WTC11 (cell line): ENCODE results near the gene PIANP. TPM values are rescaled to one million over a fixed set of nuclear protein-coding genes. Genes with fewer than 3 reads are reported as not detected.

ENCODE experiments used
- ATAC-seq: fragments of 200-7000 bp; cut with Tn5 transposase; 2 replicates; pipeline ENCODE4 v1.10.0; 2021; ENCODE audit warnings: mild to moderate bottlenecking, moderate library complexity
- CTCF ChIA-PET: fragments of 300-600 bp; sonication (Branson Sonifier 250); formaldehyde crosslinking; loops from one replicate; lab custom pipeline; 2021; ENCODE audit warnings: antibody characterized with exemption; lab: Charles Lee
- POLR2A ChIA-PET: fragments of 350-600 bp; sonication (Branson Sonifier 250); formaldehyde crosslinking; loops from one replicate; lab custom pipeline; 2021; ENCODE audit warnings: antibody characterized with exemption; lab: Charles Lee
- DNase-seq: peaks from one replicate; pipeline ENCODE4 v3.0.0; 2021; ENCODE audit warnings: low spot score
- H3K27ac Mint-ChIP-seq: 2 replicates; pipeline ENCODE4 v1.8.0; 2021; ENCODE audit warnings: mixed read lengths
- H3K27me3 Mint-ChIP-seq: 2 replicates; pipeline ENCODE4 v1.8.0; 2021; ENCODE audit warnings: low read depth, mild to moderate bottlenecking, moderate library complexity, mixed read lengths
- H3K36me3 Mint-ChIP-seq: 2 replicates; pipeline ENCODE4 v1.8.0; 2021; ENCODE audit warnings: mixed read lengths
- H3K4me1 Mint-ChIP-seq: 2 replicates; pipeline ENCODE4 v1.8.0; 2022; ENCODE audit warnings: mixed read lengths
- H3K4me3 Mint-ChIP-seq: 2 replicates; pipeline ENCODE4 v1.8.0; 2021; ENCODE audit warnings: mild to moderate bottlenecking, moderate library complexity, mixed read lengths
- H3K9me3 Mint-ChIP-seq: 2 replicates; pipeline ENCODE4 v1.8.0; 2021; ENCODE audit warnings: mixed read lengths
- ATF1 ChIP-seq: sonication (generic); formaldehyde crosslinking; IDR thresholded peaks from 2 replicates; pipeline ENCODE4 v1.8.1; 2023; ENCODE audit warnings: mild to moderate bottlenecking, moderate library complexity, missing genetic modification reagents
- CREM ChIP-seq: sonication (generic); formaldehyde crosslinking; IDR thresholded peaks from 2 replicates; pipeline ENCODE4 v1.8.1; 2022; ENCODE audit warnings: mild to moderate bottlenecking, missing genetic modification reagents, moderate library complexity
- FOXP1 ChIP-seq: sonication (generic); formaldehyde crosslinking; IDR thresholded peaks from 2 replicates; pipeline ENCODE4 v1.8.0; 2022; ENCODE audit warnings: missing genetic modification reagents, mild to moderate bottlenecking, moderate library complexity, borderline replicate concordance
- GTF2I ChIP-seq: fragments of 250-450 bp; sonication (Bioruptor Pico); conservative IDR thresholded peaks from 2 replicates; pipeline ENCODE4 v1.4.0; 2021; ENCODE audit warnings: mild to moderate bottlenecking
- JUN ChIP-seq: sonication (generic); formaldehyde crosslinking; IDR thresholded peaks from 2 replicates; pipeline ENCODE4 v1.8.0; 2023; ENCODE audit warnings: mild to moderate bottlenecking, missing genetic modification reagents
- MAX ChIP-seq: sonication (generic); formaldehyde crosslinking; IDR thresholded peaks from 2 replicates; pipeline ENCODE4 v1.8.0; 2022; ENCODE audit warnings: mild to moderate bottlenecking, missing genetic modification reagents
- MYBL2 ChIP-seq: sonication (generic); formaldehyde crosslinking; IDR thresholded peaks from 2 replicates; pipeline ENCODE4 v1.8.1; 2023; ENCODE audit warnings: mild to moderate bottlenecking, moderate library complexity, missing genetic modification reagents
- NFYB ChIP-seq: sonication (generic); formaldehyde crosslinking; conservative IDR thresholded peaks from 2 replicates; pipeline ENCODE4 v1.8.0; 2022; ENCODE audit warnings: low read depth, missing genetic modification reagents
- OVOL2 ChIP-seq: fragments of 250-450 bp; sonication (Bioruptor Pico); IDR thresholded peaks from 2 replicates; pipeline ENCODE4 v1.9.0; 2021; ENCODE audit warnings: mild to moderate bottlenecking, borderline replicate concordance
- SMAD3 ChIP-seq: sonication (generic); formaldehyde crosslinking; IDR thresholded peaks from 2 replicates; pipeline ENCODE4 v1.8.0; 2022; ENCODE audit warnings: missing genetic modification reagents, mild to moderate bottlenecking, borderline replicate concordance
- TP53 ChIP-seq: sonication (generic); formaldehyde crosslinking; IDR thresholded peaks from 2 replicates; pipeline ENCODE4 v1.8.1; 2023; ENCODE audit warnings: mild to moderate bottlenecking, missing genetic modification reagents
- ZNF121 ChIP-seq: sonication (generic); formaldehyde crosslinking; IDR thresholded peaks from 2 replicates; pipeline ENCODE4 v1.8.0; 2023; ENCODE audit warnings: missing genetic modification reagents
- total RNA-seq: library from RNA; stranded (reverse); gene quantifications from 3 replicates; pipeline ENCODE4 v1.2.3, GENCODE V29; 2021
- TF ChIP-seq, protein P1 (sequence below): sonication (generic); formaldehyde crosslinking; IDR thresholded peaks from 2 replicates; pipeline ENCODE4 v1.8.1; 2023; ENCODE audit warnings: mild to moderate bottlenecking, moderate library complexity, missing genetic modification reagents
- TF ChIP-seq, protein P2 (sequence below): fragments of 250-450 bp; sonication (Bioruptor Pico); IDR thresholded peaks from 2 replicates; pipeline ENCODE4 v1.9.0; 2021; ENCODE audit warnings: mild to moderate bottlenecking, borderline replicate concordance
- TF ChIP-seq, protein P3 (sequence below): sonication (generic); formaldehyde crosslinking; IDR thresholded peaks from 2 replicates; pipeline ENCODE4 v1.8.1; 2022; ENCODE audit warnings: low read depth, mild to moderate bottlenecking, moderate library complexity, missing genetic modification reagents, borderline replicate concordance
- TF ChIP-seq, protein P4 (sequence below): sonication (generic); formaldehyde crosslinking; IDR thresholded peaks from 2 replicates; pipeline ENCODE4 v1.8.0; 2022; ENCODE audit warnings: missing genetic modification reagents

The PIANP gene
- total RNA-seq, 1 experiment from 2014 or later, result 7.7 TPM

DNA sequence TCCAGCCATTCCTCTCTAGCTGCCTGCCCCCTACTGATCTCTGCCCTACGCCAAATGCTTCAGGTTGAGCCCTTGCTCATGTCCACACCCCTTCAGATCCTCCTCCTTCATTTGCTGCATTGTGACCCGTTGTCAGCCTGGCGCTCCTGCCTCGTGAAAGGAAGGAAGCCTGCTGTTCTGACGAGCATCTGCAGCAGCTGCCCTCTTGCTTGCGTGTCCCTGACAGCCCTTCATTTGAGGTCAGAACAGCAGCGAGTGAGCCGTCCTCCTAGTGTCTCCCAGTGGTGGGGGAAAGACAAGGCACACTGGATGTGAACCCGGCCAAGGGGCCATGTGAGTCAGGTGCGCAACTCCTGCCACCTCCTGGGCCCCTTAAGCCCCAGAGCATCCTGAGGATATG lies 3.0 kb upstream of the PIANP start:
- POLR2A ChIA-PET, result interaction anchor here (1.3 kb wide), 1 partner anchor 20 kb away, joined by 4 read pairs; the partner anchor contains the start of gene COPS7A
- peak; percentile 54 for DNase-seq
- Mint-ChIP-seq H3K27me3 (peaks cover 61% of the 10 kb centered on the region), H3K36me3 (no peaks in the 10 kb centered on the region), H3K4me1 (peaks cover 20% of the 10 kb centered on the region), H3K9me3 (peaks cover under 1% of the 10 kb centered on the region; the same call in 1 of the 2 replicates), H3K27ac (peak overlapping the region; percentile 70; the same call in 1 of the 2 replicates), H3K4me3 (peak overlapping the region; percentile 50)
- no peak for TF ChIP-seq CREM
- TF ChIP-seq MYBL2 (CRISPR knock-in tag), result no peak
- TF ChIP-seq ZNF121 (CRISPR knock-in tag), result peak; percentile 51; the same call in 1 of the 2 replicates
- TF ChIP-seq, protein P1, sequence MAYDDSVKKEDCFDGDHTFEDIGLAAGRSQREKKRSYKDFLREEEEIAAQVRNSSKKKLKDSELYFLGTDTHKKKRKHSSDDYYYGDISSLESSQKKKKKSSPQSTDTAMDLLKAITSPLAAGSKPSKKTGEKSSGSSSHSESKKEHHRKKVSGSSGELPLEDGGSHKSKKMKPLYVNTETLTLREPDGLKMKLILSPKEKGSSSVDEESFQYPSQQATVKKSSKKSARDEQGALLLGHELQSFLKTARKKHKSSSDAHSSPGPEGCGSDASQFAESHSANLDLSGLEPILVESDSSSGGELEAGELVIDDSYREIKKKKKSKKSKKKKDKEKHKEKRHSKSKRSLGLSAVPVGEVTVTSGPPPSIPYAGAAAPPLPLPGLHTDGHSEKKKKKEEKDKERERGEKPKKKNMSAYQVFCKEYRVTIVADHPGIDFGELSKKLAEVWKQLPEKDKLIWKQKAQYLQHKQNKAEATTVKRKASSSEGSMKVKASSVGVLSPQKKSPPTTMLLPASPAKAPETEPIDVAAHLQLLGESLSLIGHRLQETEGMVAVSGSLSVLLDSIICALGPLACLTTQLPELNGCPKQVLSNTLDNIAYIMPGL (CRISPR knock-in tag), result no peak
- TF ChIP-seq, protein P2, sequence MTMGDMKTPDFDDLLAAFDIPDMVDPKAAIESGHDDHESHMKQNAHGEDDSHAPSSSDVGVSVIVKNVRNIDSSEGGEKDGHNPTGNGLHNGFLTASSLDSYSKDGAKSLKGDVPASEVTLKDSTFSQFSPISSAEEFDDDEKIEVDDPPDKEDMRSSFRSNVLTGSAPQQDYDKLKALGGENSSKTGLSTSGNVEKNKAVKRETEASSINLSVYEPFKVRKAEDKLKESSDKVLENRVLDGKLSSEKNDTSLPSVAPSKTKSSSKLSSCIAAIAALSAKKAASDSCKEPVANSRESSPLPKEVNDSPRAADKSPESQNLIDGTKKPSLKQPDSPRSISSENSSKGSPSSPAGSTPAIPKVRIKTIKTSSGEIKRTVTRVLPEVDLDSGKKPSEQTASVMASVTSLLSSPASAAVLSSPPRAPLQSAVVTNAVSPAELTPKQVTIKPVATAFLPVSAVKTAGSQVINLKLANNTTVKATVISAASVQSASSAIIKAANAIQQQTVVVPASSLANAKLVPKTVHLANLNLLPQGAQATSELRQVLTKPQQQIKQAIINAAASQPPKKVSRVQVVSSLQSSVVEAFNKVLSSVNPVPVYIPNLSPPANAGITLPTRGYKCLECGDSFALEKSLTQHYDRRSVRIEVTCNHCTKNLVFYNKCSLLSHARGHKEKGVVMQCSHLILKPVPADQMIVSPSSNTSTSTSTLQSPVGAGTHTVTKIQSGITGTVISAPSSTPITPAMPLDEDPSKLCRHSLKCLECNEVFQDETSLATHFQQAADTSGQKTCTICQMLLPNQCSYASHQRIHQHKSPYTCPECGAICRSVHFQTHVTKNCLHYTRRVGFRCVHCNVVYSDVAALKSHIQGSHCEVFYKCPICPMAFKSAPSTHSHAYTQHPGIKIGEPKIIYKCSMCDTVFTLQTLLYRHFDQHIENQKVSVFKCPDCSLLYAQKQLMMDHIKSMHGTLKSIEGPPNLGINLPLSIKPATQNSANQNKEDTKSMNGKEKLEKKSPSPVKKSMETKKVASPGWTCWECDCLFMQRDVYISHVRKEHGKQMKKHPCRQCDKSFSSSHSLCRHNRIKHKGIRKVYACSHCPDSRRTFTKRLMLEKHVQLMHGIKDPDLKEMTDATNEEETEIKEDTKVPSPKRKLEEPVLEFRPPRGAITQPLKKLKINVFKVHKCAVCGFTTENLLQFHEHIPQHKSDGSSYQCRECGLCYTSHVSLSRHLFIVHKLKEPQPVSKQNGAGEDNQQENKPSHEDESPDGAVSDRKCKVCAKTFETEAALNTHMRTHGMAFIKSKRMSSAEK (CRISPR knock-in tag), result no peak
- no peak for TF ChIP-seq SMAD3
- TF ChIP-seq, protein P3, sequence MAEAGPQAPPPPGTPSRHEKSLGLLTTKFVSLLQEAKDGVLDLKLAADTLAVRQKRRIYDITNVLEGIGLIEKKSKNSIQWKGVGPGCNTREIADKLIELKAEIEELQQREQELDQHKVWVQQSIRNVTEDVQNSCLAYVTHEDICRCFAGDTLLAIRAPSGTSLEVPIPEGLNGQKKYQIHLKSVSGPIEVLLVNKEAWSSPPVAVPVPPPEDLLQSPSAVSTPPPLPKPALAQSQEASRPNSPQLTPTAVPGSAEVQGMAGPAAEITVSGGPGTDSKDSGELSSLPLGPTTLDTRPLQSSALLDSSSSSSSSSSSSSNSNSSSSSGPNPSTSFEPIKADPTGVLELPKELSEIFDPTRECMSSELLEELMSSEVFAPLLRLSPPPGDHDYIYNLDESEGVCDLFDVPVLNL, result no peak
- TF ChIP-seq OVOL2 (CRISPR knock-in tag), result no peak
- TF ChIP-seq MAX, result 0 out of 2 replicates have a peak, but pooled peaks have one; percentile 20
- no peak for TF ChIP-seq NFYB (CRISPR knock-in tag)
- TF ChIP-seq, protein P4, sequence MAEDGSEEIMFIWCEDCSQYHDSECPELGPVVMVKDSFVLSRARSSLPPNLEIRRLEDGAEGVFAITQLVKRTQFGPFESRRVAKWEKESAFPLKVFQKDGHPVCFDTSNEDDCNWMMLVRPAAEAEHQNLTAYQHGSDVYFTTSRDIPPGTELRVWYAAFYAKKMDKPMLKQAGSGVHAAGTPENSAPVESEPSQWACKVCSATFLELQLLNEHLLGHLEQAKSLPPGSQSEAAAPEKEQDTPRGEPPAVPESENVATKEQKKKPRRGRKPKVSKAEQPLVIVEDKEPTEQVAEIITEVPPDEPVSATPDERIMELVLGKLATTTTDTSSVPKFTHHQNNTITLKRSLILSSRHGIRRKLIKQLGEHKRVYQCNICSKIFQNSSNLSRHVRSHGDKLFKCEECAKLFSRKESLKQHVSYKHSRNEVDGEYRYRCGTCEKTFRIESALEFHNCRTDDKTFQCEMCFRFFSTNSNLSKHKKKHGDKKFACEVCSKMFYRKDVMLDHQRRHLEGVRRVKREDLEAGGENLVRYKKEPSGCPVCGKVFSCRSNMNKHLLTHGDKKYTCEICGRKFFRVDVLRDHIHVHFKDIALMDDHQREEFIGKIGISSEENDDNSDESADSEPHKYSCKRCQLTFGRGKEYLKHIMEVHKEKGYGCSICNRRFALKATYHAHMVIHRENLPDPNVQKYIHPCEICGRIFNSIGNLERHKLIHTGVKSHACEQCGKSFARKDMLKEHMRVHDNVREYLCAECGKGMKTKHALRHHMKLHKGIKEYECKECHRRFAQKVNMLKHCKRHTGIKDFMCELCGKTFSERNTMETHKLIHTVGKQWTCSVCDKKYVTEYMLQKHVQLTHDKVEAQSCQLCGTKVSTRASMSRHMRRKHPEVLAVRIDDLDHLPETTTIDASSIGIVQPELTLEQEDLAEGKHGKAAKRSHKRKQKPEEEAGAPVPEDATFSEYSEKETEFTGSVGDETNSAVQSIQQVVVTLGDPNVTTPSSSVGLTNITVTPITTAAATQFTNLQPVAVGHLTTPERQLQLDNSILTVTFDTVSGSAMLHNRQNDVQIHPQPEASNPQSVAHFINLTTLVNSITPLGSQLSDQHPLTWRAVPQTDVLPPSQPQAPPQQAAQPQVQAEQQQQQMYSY (CRISPR knock-in tag), result peak; percentile 32; the same call in 1 of the 2 replicates
- no peak for TF ChIP-seq ATF1
- peak; percentile 50 for ATAC-seq
- CTCF ChIA-PET, result interaction anchor here (0.8 to 1.3 kb wide), 4 partner anchors 14 to 63 kb away, joined by 3 to 5 read pairs (median 3); partner anchors contain the start of genes COPS7A, PTMS and ZNF384

DNA sequence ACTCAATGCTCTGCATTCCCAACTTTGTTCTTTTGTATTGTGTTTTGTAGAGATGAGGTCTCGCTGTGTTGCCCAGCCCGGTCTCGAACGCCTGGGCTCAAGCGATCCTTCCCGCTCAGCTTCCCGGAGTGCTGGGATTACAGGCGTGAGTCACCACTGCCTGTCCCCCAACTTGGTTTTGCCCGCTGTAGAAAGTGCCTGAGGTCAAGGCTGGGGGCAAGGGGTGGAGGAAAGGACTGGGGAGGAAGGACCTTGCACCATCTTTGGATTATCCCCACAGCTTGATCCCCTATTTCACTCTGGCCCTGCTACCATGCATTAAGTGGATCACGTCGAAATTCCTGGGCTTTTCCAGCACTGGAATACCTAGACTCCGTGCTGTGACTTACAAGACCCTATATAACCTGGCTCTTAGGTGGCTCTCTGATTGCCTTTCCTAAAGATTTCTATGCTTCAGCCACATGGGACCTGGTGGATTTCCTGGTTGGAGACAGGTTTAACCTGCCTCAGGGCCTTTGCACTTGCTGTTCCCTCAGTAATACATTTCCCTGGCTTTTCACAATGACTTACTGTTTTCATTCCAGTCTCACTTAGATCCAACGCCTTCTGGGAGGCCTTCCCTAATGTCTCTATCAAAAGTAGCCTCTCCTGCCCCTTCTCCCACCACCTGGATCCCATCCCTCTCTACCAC lies 608 bp upstream of the PIANP start:
- Mint-ChIP-seq H3K36me3 (no peaks in the 10 kb centered on the region), H3K27ac (no peak overlapping the region), H3K27me3 (peaks cover 68% of the 10 kb centered on the region)

More for the DNA sequence above, 608 bp upstream of the PIANP start:
- Mint-ChIP-seq H3K4me1 (peaks cover 31% of the 10 kb centered on the region), H3K4me3 (peak overlapping the region; percentile 79), H3K9me3 (no peaks in the 10 kb centered on the region)
- CTCF ChIA-PET, result interaction anchor here (0.6 kb wide), 1 partner anchor 82 kb away, joined by 3 read pairs; no protein-coding TSS in a partner anchor
- POLR2A ChIA-PET, result no interaction called here
- peak; percentile 90 for TF ChIP-seq ZNF121 (CRISPR knock-in tag)
- TF ChIP-seq TP53, result no peak
- peak; percentile 24; the same call in 1 of the 2 replicates for TF ChIP-seq FOXP1
- no peak for TF ChIP-seq MAX
- TF ChIP-seq GTF2I, result 0 out of 2 replicates have a peak, but pooled peaks have one; percentile 37
- no peak for TF ChIP-seq JUN (CRISPR knock-in tag)
- no peak for ATAC-seq
- no peak for DNase-seq
